VCaP (cell line): ENCODE data around the gene YPEL2.

Experiments used
- H3K27ac ChIP-seq: fragments of 450-650 bp; 2 replicates; pipeline ENCODE4 v1.5.1; 2017
- TF ChIP-seq, protein P1 (sequence below): fragments of 450-650 bp; conservative IDR thresholded peaks from 2 replicates; pipeline ENCODE4 v1.5.1; 2017; ENCODE audit warnings: mild to moderate bottlenecking, moderate library complexity

Gene YPEL2

GRCh38 chr17:59298521-59298920, 32.9 kb upstream of the YPEL2 start:
- H3K27ac ChIP-seq: peak overlapping the region; percentile 96
- TF ChIP-seq, protein P1, sequence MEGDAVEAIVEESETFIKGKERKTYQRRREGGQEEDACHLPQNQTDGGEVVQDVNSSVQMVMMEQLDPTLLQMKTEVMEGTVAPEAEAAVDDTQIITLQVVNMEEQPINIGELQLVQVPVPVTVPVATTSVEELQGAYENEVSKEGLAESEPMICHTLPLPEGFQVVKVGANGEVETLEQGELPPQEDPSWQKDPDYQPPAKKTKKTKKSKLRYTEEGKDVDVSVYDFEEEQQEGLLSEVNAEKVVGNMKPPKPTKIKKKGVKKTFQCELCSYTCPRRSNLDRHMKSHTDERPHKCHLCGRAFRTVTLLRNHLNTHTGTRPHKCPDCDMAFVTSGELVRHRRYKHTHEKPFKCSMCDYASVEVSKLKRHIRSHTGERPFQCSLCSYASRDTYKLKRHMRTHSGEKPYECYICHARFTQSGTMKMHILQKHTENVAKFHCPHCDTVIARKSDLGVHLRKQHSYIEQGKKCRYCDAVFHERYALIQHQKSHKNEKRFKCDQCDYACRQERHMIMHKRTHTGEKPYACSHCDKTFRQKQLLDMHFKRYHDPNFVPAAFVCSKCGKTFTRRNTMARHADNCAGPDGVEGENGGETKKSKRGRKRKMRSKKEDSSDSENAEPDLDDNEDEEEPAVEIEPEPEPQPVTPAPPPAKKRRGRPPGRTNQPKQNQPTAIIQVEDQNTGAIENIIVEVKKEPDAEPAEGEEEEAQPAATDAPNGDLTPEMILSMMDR: no peak

GRCh38 chr17:59299400-59300092, 31.9 kb upstream of the YPEL2 start:
- H3K27ac ChIP-seq: peak overlapping the region; percentile 96
- TF ChIP-seq, protein P1: no peak

- TF ChIP-seq, protein P1: no peak
- peak overlapping the region; percentile 96 for H3K27ac ChIP-seq
These were observed 30.5 kb upstream of the YPEL2 start for GRCh38 chr17:59300941-59301340.

- TF ChIP-seq, protein P1: no peak
- peak overlapping the region; percentile 82 for H3K27ac ChIP-seq
These were observed 26.6 kb upstream of the YPEL2 start for GRCh38 chr17:59304811-59305210.

DNA sequence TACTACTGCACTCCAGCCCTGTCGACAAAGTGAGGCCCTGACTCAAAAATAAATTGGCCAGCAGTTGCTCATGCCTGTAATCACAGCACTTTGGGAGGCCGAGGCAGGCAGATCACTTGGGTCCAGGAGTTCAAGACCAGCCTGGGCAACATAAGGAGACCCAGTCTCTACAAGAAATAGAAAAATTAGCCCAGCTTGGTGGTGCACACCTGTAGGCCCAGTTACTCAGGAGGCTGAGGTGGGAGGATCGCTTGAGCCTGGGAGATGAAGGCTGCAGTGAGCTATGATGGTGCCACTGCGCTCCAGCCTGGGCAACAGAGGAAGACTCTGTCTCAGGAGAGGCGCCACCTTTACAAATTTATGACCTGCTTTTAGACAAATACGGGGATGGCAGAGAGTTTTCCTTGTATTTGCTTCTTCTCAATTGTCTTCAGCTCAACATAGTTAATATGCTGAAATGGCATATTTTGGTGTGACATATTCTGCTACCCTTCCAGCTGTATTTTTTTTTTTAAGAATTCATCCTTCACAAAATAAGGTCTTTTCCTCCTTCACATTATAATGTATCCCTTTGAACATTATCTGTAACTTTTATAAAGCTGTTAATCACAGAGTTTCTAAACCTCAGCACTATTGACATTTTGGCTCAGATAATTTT, 21.1 kb upstream of the YPEL2 start:
- peak overlapping the region; percentile 55 for H3K27ac ChIP-seq
- TF ChIP-seq, protein P1: no peak

GRCh38 chr17:59311051-59311468, 20.4 kb upstream of the YPEL2 start:
- peak overlapping the region; percentile 55 for H3K27ac ChIP-seq
- TF ChIP-seq, protein P1: peak; percentile 81

GRCh38 chr17:59311521-59311920, 19.9 kb upstream of the YPEL2 start:
- peak overlapping the region; percentile 55; the same call in 1 of the 2 replicates for H3K27ac ChIP-seq

DNA sequence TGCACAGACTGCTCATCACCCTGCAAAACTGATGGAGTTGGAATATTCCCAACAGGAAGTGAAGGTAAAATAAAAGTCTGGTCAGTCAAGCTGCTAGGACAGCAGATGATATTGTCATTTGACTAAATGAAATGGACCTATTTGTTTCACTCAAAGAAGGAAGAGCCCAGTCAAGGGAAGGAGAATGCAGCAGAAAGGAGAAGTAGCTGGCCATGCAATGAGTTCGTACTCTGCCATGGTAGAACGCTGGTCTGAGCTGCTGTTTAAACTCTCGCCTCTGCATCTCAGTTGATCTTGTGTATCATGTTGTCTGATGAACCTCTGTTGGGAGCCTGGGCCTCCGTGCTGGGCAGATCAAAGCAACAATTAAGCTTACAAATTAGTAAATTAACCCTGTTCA, 15.6 kb upstream of the YPEL2 start:
- TF ChIP-seq, protein P1: no peak
- no peak overlapping the region for H3K27ac ChIP-seq
